ENCODE data around the gene ENPP6. TPM values are rescaled to one million over a fixed set of nuclear protein-coding genes. Genes with fewer than 3 reads are reported as not detected.

ENPP6 gene
- total RNA-seq, 6 donors from 2014 or later: 0.30 to 0.37 (median 0.34) TPM; not detected in 3

DNA sequence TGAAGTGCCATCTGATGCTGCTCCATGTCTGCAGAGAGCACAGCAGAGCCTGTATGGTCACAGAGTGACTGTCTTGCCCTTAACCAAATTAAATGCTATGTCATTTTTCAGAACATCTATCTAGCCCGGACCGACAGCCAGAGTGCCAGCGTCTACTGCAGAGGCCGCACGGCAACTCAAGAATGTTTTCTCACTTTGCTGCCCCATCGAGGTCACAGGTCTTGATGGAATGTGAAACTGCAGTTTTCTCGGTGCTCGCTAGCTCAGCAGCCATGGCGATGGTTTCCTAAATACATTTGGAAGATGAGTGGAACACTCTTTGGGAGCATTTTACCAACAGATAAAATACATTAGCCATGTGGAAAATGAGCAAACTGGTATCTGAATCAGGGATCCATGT is 125.7 kb downstream of the ENPP6 start:
- H3K4me3 ChIP-seq: no peak overlapping the region
- TF ChIP-seq POLR2AphosphoS5 (IDR thresholded peaks at IDR 0.05): no peak
- WGBS, 2 donors: 84 to 91% methylated on average over 6 to 9 of the region's 9 CpGs
- ATAC-seq (ENCODE audit: low FRiP score in 2 of 2): no peak
- H3K4me1 ChIP-seq: peaks cover 0 to 5% (median 1%) of the 10 kb centered on the region in 4 donors
- DNase-seq: no peak
- H3K27ac ChIP-seq: no peak overlapping the region
- H3K9me3 ChIP-seq: no peaks in the 10 kb centered on the region
- no peaks in the 10 kb centered on the region for H3K36me3 ChIP-seq
- H3K27me3 ChIP-seq: no peaks in the 10 kb centered on the region

DNA sequence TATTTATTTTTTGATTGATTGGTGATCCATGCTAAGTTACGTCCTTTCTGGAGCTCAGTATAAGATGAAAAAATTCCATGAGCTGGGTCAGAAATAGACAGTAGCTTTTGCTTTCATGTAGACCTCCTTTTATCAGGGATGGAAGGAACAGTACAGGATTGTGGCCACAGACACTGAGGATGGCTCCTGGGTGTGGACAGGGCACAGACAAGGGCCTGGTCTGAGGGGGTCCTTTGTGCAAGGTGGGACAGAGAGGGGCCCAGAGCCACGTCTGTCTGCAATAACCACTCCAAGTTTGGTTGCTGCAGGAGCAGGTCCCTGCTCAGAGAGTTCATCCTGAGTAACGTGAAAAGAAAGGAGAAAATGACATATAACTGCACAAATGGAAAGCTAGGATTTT is 127.1 kb downstream of the ENPP6 start:
- no peaks in the 10 kb centered on the region for H3K4me1 ChIP-seq
- DNase-seq (no peak), ATAC-seq (ENCODE audit: low FRiP score in 2 of 2) (peak in 1 of 2 donors; percentile 58)
- TF ChIP-seq POLR2AphosphoS5 (IDR thresholded peaks at IDR 0.05) (no peak), POLR2A (IDR thresholded peaks at IDR 0.05) (no peak), EP300 (IDR thresholded peaks at IDR 0.05) (no peak)
- H3K9me3 ChIP-seq: no peaks in the 10 kb centered on the region
- 79 to 82% methylated on average over 3 of the region's 3 CpGs for WGBS, 2 donors
- no peaks in the 10 kb centered on the region for H3K36me3 ChIP-seq
- H3K27me3 ChIP-seq: no peaks in the 10 kb centered on the region
- no peak overlapping the region for H3K4me3 ChIP-seq
- no peak overlapping the region for H3K27ac ChIP-seq

DNA sequence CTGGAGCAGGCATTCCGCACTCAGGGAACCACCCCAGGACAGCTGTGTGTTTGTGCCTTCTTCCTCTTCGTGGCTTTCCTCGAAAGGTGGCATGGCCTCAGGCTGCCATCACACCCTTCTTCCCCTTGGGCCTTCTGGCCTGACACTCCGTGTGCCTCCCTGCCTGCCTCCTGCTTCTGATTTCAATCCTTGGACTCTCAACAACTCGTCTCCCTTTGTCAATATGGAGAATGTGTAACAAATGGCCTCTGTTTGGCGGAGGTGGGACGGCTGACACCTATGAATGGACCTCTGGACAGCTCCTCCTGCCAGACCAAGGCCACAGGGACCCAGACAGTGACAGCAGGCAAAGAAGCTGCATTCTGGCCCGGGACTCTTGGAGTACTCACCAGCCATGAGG is 137.0 kb downstream of the ENPP6 start:
- H3K4me3 ChIP-seq: no peak overlapping the region
- no peak overlapping the region for H3K27ac ChIP-seq
- WGBS, 2 donors: 70 to 71% methylated on average over 8 of the region's 8 CpGs
- H3K9me3 ChIP-seq: no peaks in the 10 kb centered on the region
- ATAC-seq (ENCODE audit: low FRiP score in 2 of 2): no peak
- TF ChIP-seq POLR2AphosphoS5 (IDR thresholded peaks at IDR 0.05): no peak
- TF ChIP-seq EP300 (IDR thresholded peaks at IDR 0.05): no peak
- TF ChIP-seq POLR2A (IDR thresholded peaks at IDR 0.05): no peak
- TF ChIP-seq, protein P1, sequence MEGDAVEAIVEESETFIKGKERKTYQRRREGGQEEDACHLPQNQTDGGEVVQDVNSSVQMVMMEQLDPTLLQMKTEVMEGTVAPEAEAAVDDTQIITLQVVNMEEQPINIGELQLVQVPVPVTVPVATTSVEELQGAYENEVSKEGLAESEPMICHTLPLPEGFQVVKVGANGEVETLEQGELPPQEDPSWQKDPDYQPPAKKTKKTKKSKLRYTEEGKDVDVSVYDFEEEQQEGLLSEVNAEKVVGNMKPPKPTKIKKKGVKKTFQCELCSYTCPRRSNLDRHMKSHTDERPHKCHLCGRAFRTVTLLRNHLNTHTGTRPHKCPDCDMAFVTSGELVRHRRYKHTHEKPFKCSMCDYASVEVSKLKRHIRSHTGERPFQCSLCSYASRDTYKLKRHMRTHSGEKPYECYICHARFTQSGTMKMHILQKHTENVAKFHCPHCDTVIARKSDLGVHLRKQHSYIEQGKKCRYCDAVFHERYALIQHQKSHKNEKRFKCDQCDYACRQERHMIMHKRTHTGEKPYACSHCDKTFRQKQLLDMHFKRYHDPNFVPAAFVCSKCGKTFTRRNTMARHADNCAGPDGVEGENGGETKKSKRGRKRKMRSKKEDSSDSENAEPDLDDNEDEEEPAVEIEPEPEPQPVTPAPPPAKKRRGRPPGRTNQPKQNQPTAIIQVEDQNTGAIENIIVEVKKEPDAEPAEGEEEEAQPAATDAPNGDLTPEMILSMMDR (IDR thresholded peaks at IDR 0.05): no peak
- H3K36me3 ChIP-seq: no peaks in the 10 kb centered on the region
- H3K27me3 ChIP-seq: no peaks in the 10 kb centered on the region
- H3K4me1 ChIP-seq: no peaks in the 10 kb centered on the region
- DNase-seq: no peak

DNA sequence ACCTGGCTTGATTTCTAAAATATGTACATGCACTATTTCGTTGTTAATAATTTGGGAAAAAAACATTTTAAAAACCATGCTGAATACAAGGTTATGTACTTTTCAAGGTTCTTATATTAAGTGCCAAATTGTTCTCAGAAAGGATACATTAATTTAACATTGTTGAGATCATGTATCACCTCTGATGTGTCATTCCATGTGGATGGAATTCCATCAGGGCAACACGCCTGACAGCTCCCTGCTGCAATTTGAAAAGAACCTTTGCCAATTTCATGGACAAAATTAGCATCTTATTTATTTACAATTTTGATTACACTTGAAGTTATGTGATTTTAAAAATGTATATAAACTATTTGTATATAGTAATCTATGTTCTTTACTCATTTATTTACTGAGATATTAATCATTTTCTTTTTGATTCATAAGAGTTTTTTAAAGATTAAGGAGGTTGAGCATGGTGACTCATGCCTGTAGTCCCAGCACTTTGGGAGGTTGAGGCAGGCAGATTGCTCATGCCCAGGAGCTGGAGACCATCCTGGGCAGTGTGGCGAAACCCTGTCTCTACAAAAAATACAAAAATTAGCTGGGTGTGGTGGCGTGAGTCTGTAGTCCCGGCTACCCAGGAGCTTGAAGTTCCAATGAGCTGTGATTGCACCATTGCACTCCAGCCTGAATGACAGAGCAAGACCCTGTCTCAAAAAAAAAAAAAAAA is 142.8 kb downstream of the ENPP6 start:
- Histone ChIP-seq H3K4me3 (no peak overlapping the region), H3K36me3 (no peaks in the 10 kb centered on the region), H3K9me3 (peaks cover 0 to 16% (median 7%) of the 10 kb centered on the region in 4 donors), H3K27me3 (no peaks in the 10 kb centered on the region), H3K4me1 (no peaks in the 10 kb centered on the region), H3K27ac (no peak overlapping the region)
- WGBS, 2 donors: 76 to 88% methylated on average over 5 of the region's 5 CpGs
- TF ChIP-seq, protein P1 (IDR thresholded peaks at IDR 0.05): no peak
- TF ChIP-seq POLR2A (IDR thresholded peaks at IDR 0.05): no peak
- TF ChIP-seq POLR2AphosphoS5 (IDR thresholded peaks at IDR 0.05): no peak
- TF ChIP-seq EP300 (IDR thresholded peaks at IDR 0.05): no peak
- DNase-seq (no peak), ATAC-seq (ENCODE audit: low FRiP score in 2 of 2) (no peak)

DNA sequence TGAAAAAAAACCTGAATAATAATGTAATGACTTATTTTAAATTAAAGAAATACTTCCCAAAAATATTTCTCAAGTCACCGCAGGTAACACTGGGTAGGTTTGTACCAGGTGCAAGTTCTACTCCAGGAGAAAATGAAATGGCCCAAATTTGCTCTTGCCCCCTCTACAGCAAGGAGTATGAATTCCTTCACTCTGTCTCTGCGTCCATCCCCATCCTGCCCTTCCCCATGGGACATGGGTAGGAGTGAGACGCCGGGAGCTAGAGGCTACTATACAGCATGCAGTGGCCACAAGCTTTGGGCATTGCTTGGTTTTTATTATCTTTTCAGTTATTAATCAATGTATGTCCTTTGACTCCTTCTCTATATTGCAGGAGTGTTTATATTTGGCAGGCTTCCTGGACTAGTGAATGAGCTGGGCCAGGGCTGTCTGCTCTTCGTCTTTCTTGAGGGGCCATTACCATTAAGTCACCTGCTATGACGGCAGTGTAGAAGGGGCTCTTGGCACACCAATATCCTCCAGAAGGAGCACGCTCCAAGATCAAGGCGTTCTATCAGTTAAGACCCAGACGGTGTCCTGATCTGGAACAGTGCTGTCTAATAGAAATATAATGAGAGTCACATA is 149.6 kb downstream of the ENPP6 start:
- Histone ChIP-seq H3K27me3 (no peaks in the 10 kb centered on the region), H3K36me3 (no peaks in the 10 kb centered on the region), H3K9me3 (peaks cover 0 to 15% (median 6%) of the 10 kb centered on the region in 4 donors), H3K4me3 (no peak overlapping the region), H3K27ac (no peak overlapping the region), H3K4me1 (peaks cover 0 to 7% (median 0%) of the 10 kb centered on the region in 4 donors)
- no peak for TF ChIP-seq EP300 (IDR thresholded peaks at IDR 0.05)
- TF ChIP-seq POLR2A (IDR thresholded peaks at IDR 0.05): no peak
- TF ChIP-seq POLR2AphosphoS5 (IDR thresholded peaks at IDR 0.05): no peak
- TF ChIP-seq, protein P1 (IDR thresholded peaks at IDR 0.05): no peak
- ATAC-seq (ENCODE audit: low FRiP score in 2 of 2) (no peak), DNase-seq (no peak)
- WGBS, 2 donors: 74 to 79% methylated on average over 9 of the region's 9 CpGs

All from upper lobe of left lung (tissue), 6 donors.